ENCODE data around the gene DUOXA2.

GRCh38 chr15:45165536-45165935 lies 51.4 kb downstream of the DUOXA2 start:
- TF ChIP-seq CTCF (IDR thresholded peaks at IDR 0.05; ENCODE audit: poor library complexity, severe bottlenecking) (no peak), POLR2AphosphoS5 (IDR thresholded peaks at IDR 0.05) (no peak), TAF1 (IDR thresholded peaks at IDR 0.05; ENCODE audit: low read depth) (no peak), EZH2 (IDR thresholded peaks at IDR 0.05; ENCODE audit: borderline replicate concordance, insufficient read depth, low read length, poor library complexity, severe bottlenecking) (no peak), MXI1 (conservative IDR thresholded peaks at IDR 0.05; ENCODE audit: poor library complexity, severe bottlenecking) (no peak), RAD21 (conservative IDR thresholded peaks at IDR 0.05) (no peak), EP300 (conservative IDR thresholded peaks at IDR 0.05; ENCODE audit: poor library complexity, severe bottlenecking) (no peak), SMC3 (conservative IDR thresholded peaks at IDR 0.05; ENCODE audit: poor library complexity) (no peak)
- TF ChIP-seq, protein P1, sequence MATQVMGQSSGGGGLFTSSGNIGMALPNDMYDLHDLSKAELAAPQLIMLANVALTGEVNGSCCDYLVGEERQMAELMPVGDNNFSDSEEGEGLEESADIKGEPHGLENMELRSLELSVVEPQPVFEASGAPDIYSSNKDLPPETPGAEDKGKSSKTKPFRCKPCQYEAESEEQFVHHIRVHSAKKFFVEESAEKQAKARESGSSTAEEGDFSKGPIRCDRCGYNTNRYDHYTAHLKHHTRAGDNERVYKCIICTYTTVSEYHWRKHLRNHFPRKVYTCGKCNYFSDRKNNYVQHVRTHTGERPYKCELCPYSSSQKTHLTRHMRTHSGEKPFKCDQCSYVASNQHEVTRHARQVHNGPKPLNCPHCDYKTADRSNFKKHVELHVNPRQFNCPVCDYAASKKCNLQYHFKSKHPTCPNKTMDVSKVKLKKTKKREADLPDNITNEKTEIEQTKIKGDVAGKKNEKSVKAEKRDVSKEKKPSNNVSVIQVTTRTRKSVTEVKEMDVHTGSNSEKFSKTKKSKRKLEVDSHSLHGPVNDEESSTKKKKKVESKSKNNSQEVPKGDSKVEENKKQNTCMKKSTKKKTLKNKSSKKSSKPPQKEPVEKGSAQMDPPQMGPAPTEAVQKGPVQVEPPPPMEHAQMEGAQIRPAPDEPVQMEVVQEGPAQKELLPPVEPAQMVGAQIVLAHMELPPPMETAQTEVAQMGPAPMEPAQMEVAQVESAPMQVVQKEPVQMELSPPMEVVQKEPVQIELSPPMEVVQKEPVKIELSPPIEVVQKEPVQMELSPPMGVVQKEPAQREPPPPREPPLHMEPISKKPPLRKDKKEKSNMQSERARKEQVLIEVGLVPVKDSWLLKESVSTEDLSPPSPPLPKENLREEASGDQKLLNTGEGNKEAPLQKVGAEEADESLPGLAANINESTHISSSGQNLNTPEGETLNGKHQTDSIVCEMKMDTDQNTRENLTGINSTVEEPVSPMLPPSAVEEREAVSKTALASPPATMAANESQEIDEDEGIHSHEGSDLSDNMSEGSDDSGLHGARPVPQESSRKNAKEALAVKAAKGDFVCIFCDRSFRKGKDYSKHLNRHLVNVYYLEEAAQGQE (IDR thresholded peaks at IDR 0.05; ENCODE audit: borderline replicate concordance): no peak
